Fibroblast of pulmonary artery (primary cell): ENCODE measurements around the gene LTK.

Source experiments
- DNase-seq: peaks from one replicate; pipeline ENCODE4 v3.0.0-alpha.2; 2010; ENCODE audit warnings: low read depth
- H3K4me3 ChIP-seq: replicated peaks from 2 replicates; pipeline ENCODE4 v1.5.1; 2011; ENCODE audit warnings: low read depth, mild to moderate bottlenecking, control low read depth, low read length, moderate library complexity
- CTCF ChIP-seq: IDR thresholded peaks from 2 replicates; pipeline ENCODE4 v1.5.1; 2011; ENCODE audit warnings: mild to moderate bottlenecking, control low read depth, low read length, inconsistent platforms; ENCODE audit errors: missing control alignments

Gene LTK

GRCh38 chr15:41498657-41499056, 15.0 kb downstream of the LTK start:
- no peak overlapping the region for H3K4me3 ChIP-seq
- no peak for TF ChIP-seq CTCF

GRCh38 chr15:41495736-41496599, 17.7 kb downstream of the LTK start:
- no peak for TF ChIP-seq CTCF
- no peak for DNase-seq
- no peak overlapping the region for H3K4me3 ChIP-seq

More at GRCh38 chr15:41498657-41499056, 15.0 kb downstream of the LTK start:
- no peak for DNase-seq

GRCh38 chr15:41494922-41495735, 18.5 kb downstream of the LTK start:
- DNase-seq = no peak
- H3K4me3 ChIP-seq = no peak overlapping the region
- TF ChIP-seq CTCF = no peak

GRCh38 chr15:41494190-41494921, 19.3 kb downstream of the LTK start:
- TF ChIP-seq CTCF = no peak
- H3K4me3 ChIP-seq = peak overlapping the region; percentile 28
- no peak for DNase-seq

GRCh38 chr15:41493902-41494189, 19.8 kb downstream of the LTK start:
- peak overlapping the region; percentile 28 for H3K4me3 ChIP-seq
- no peak for TF ChIP-seq CTCF
- DNase-seq = no peak

GRCh38 chr15:41493205-41493901, 20.3 kb downstream of the LTK start, which contains the start of gene ITPKA:
TSS of gene ITPKA (plus strand) at chr15:41493874. CDS start at chr15:41493928, 54 bp downstream.
- TF ChIP-seq CTCF = no peak
- DNase-seq = peak; percentile 67
- H3K4me3 ChIP-seq = peak within 1 kb of the TSS; percentile 55
